HG02938 (cell line): ENCODE data around the gene IFNAR1.

Experiments
- ATAC-seq: cut with Tn5 transposase; IDR thresholded peaks from one replicate; pipeline ENCODE4 v1.9.1; 2021; ENCODE audit warnings: mild to moderate bottlenecking, moderate library complexity; ENCODE audit not compliant: unreplicated experiment

The IFNAR1 gene

DNA sequence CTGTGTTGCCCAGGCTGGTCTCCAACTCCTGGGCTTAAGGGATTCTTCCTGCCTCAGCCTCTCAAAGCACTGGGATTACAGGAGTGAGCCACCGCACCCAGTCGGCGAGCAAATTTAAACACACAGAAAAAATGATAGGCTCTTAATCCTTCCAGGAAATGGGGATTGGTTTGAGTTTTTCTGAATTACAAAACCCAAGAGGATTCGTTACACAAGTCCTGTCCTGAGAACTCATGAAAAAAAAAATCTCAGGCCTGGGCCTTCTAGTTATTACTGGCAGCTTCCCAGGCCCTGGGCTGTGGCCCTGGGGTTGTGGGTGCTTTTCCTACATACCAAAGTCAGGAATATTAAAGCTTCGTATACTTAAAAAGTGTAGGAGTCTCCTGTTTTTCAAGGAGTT lies 72.2 kb downstream of the IFNAR1 start:
- ATAC-seq, result no peak

DNA sequence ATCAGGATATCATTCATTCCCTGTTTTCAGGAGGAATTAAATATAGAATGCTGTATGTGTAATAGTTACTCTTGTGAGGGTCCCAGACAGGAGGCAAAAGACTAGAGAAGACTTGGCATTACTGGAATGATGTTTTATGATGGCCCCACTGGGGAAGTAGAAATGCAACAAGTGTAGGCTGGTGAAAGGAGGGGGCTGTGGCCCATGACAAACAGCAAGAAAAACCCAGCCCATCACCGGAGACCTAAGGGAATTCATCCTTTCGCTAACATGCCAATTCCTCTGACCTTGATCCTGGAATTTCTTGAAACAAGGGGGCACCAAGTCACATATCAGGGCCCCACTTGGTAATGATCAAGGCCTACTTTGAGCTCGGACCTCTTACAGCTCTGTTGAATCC lies 72.9 kb downstream of the IFNAR1 start:
- no peak for ATAC-seq

- ATAC-seq, result no peak
These were observed 73.6 kb downstream of the IFNAR1 start for GRCh38 chr21:33398361-33398760.

- no peak for ATAC-seq
These were observed 76.8 kb downstream of the IFNAR1 start for GRCh38 chr21:33401630-33401992.

DNA sequence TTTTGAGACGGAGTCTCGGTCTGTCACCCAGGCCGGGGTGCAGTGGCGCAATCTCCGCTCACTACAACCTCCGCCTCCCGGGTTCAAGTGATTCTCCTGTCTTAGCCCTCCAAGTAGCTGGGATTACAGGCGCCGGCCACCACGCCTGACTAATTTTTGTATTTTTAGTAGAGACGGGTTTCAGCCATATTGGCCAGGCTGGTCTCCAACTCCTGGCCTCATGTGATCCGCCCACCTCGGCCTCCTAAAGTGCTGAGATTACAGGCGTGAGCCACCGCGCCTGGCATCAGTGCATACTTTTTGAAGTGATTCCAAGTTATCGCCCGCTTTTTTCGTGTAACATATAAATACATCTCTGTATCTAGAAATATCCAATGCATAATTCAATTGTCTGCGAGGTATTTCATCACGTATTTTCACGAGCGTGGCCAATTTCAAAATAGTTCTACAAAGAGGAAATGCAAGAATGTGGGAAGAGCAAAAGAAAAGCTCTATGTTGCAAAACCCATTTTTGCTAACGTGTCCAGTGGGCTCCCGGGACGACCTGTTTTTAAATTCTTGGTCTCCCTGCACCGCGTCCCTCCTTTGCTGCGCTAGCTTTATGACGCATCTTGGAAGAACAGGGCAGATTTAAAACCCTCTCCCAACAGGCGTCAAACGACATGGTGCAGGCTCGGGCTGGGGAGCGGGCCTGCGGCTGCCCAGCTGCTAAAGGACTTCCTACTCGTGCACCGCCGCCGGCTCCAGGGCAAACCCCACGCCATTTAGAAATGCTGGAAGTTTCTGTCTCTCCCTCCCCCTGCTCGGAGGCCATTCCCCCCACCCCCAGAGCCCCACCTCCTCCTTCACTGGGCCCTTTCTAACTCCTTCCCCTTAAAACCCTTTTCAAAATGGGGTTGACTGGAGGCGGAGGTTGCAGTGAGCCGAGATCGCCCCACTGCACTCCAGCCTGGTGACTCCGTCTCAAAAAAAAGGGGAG lies 77.5 kb downstream of the IFNAR1 start:
- no peak for ATAC-seq

GRCh38 chr21:33403128-33403785 lies 78.5 kb downstream of the IFNAR1 start, which contains the start of gene IFNGR2:
Gene IFNGR2, plus strand, starts transcription at chr21:33403413. Its CDS starts 131 bp downstream, at chr21:33403544.
- ATAC-seq, result no peak

DNA sequence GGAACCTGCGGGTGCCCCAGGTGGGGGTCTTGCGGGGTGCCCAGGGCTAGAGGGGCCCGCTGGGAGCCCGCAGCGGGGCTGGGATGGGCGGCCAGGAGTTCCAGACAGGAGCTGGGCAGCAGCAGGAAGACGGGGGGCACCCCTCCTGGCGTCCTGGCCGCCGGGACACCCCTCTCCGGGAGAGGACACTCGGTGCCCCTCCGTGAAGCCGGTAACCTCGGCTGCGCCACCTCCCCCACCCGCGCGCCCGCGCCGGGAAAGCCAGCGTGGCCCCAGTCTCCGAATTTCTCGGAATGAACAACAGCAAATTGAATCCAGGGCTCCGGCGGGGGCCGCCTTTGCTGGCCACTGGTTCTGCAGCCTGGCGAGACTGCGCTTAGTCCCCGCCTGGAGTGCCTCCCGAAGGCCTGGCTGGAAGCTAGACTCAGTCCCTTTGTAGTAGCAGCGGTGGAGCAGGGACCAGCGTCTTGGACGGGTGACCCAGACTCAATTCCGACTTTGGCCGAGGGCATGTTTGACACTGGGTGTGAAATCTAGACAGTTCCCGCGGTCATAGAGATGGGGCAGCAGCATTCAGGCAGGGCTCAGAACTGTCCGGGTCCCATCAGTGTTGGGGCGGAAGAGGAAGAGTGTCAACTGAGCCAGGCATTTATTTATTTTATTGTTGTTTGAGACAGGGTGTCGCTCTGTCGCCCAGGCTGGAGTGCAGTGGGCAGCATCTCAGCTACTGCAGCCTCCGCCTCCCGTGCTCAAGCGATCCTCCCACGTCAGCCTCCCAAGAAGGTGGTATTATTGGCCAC lies 79.2 kb downstream of the IFNAR1 start:
- no peak for ATAC-seq

- ATAC-seq, result no peak
These were observed 81.7 kb downstream of the IFNAR1 start for GRCh38 chr21:33406493-33406892.
